UCSD-AML1 (cell line): Measurements from ENCODE around the gene YKT6.
"Not testable (repeated sequence)": the region's sequence is repeated elsewhere in the genome, so short reads cannot be mapped to it uniquely, and the experiment has no call there.

Experiments used
- DNase-seq: peaks from one replicate; lab custom pipeline; 2025; ENCODE audit not compliant: unreplicated experiment; lab: John Stamatoyannopoulos, UW

YKT6 gene

DNA sequence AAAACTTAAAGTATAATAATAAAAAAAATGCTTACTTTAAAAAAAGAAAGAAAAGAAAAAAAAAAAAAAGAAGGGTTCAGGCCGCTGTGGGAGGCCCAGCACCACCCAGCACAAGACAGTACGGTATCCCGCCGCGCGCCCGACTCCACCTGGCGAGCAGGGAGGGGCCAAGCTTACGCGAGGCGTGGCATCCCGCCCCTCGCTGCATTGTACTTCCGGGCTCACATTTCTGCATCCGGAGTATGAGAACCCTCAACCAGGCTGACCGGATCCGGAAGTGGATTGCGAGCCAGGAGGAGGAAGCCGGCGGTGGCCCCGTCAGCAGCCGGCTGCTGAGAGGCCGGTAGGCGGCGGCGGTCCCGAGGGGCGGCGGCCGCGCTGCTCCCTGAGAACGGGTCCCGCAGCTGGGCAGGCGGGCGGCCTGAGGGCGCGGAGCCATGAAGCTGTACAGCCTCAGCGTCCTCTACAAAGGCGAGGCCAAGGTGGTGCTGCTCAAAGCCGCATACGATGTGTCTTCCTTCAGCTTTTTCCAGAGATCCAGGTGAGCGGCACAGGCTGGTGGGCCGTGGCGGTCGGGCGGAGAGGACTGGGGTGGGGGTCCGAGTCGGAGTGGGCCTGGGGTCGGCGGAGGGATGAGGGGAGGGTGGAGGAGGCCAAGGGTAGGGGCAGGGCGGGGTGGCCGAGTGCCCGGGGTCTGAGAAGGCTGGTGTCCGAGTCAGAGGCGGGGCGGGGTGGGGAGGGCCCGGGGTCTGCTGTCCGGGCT, at the start of gene YKT6:
Gene YKT6, plus strand, starts transcription at position 280 of the 763 bp plus-strand sequence. Its CDS starts 158 bp downstream, at position 438.
- peak; percentile 84 for DNase-seq

DNA sequence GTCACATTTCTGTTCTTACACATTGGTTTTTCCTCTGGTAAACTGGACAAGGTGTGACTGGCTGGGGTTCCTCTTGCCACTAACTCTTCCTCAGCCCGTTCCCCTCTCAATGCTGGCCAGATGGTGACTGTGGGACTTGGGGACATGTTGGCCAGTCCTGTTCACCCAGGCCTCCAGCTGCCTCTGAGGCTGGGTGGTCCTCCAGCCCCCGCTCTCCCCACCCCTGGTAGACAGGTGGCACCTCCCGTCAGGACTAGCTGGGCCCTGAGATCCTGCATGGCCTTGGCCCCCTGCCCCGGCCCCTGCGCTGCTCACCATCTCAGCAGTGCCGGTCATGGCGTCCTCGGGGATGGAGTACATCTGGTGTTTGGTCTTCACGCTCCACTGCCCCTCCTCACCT, 48.8 kb upstream of the YKT6 start:
- no peak for DNase-seq

- no peak for DNase-seq
Observed at GRCh38 chr7:44152971-44153947, 47.5 kb upstream of the YKT6 start.

DNA sequence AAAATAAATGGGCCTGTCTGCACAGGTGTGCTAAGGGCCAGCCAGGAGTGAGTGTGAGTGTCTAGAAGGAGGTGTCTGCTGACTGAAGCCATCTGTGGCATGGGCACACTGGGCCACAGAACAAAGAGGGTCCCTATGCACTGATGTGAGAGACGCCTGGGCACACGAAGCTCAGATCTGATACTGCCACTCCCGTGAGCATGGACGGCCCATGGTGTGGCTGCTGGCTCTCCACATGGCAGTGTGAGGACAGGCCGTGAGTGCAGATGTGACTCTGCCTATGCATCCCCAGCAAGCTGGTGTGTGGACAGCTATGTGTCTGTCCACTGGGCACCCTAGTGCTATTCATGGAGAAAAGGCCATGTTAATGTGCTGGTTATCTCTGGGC, 46.8 kb upstream of the YKT6 start:
- no peak for DNase-seq

GRCh38 chr7:44154703-44155102, 46.1 kb upstream of the YKT6 start:
- no peak for DNase-seq

- DNase-seq = no peak
Observed at GRCh38 chr7:44155191-44156185, 45.3 kb upstream of the YKT6 start.

GRCh38 chr7:44156453-44157010, 44.2 kb upstream of the YKT6 start:
- DNase-seq = no peak

GRCh38 chr7:44157116-44158080, 43.4 kb upstream of the YKT6 start:
- DNase-seq = no peak

- DNase-seq = no peak
Observed at GRCh38 chr7:44158096-44158872, 42.5 kb upstream of the YKT6 start.

GRCh38 chr7:44158873-44159631, 41.7 kb upstream of the YKT6 start:
- no peak for DNase-seq

GRCh38 chr7:44159824-44160630, 40.8 kb upstream of the YKT6 start:
- DNase-seq = no peak

GRCh38 chr7:44161371-44161770, 39.4 kb upstream of the YKT6 start:
- DNase-seq = no peak

DNA sequence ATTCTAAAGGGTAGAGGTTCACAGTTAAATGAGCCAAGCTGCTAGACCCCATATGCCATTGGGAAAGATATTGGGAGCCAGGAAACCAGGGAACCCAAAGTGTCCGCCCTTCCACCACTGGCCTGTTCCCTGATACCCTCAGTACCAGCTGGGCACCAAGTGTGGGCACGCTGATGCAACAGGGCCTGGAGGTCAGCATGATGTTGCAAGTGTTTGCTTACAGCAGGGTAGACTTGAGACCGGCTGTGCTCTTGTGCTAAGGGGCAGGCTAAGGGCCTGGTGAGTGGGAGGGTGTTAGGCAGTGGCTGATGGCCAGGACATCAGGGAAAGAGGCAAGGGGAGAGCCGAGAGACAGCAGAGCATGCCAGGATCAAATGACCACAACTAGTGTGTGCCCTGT, 38.6 kb upstream of the YKT6 start:
- no peak for DNase-seq

DNA sequence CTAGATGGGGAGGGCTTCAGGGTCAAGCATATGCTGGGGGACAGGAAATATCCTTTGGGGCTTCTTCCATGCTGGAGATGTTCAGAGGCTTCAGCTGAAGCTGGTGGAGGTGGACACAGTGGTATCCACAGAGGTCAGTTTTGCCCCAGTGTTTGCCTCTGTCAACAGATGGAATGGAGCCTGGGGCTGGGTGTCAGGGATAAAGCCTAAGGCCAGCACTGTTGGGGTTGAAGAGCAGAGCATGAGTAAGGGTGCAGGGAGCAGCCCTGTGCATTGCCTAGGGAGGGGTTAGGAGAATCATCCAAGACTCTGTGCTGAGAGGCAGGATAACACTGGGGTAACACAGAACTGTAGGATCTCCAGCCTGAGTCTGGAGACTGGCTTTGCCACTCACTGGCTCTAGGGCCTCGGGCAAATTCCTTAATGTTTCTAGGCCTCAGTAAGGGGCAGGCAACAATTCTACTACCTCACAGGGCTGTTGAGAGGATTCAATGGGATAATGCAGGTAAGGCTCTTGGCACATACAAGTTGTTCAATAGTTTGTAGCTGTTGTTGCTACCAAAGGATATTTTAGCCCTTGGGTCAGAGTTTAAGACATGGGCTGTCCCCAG, 37.9 kb upstream of the YKT6 start:
- no peak for DNase-seq

DNA sequence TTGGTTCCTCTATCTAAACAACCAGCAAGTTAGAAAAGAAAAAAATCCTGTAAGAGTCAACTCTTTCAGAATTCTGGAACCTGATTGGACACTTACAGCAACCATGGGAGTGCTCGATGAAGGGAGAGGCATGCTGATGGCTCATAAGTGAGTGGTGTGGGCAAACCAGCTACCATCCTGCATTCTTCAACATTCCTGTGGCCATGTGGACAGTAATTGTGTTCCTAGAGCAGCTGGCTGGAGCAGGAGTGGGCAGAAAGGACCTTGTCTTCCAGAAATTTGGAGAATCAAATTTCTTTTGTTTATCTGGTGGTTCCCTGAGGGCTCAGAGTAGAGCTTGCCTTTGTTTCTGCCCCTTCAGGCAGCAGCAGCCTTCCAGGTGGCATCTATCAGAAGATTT, 37.2 kb upstream of the YKT6 start:
- no peak for DNase-seq

DNA sequence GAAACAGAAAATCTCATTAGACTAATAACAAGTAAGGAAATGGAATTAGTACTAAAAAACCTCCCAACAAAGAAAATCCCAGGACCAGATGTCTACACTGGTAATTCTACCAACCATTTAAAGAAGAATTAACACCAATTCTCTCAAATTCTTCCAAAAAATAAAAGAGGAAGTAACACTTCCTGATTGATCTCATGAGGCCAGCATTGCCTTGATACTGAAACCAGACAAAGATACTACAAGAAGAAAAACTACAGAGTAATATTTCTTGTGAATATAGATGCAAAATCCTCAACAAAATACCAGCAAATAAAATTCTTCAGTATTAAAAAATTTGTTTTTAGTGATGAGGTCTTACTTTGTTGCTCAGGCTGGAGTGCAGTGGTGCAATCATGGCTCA, 32.9 kb upstream of the YKT6 start:
- DNase-seq = no peak

GRCh38 chr7:44171901-44172300, 28.9 kb upstream of the YKT6 start:
- not testable (repeated sequence) for DNase-seq
